H1 (cell line): ENCODE measurements around the gene SHROOM3. TPM values are rescaled to one million over a fixed set of nuclear protein-coding genes. Genes with fewer than 3 reads are reported as not detected.

Experiments used
- CTCF ChIA-PET: fragments of 300-600 bp; sonication (Branson Sonifier 250); formaldehyde crosslinking; loops from one replicate; lab custom pipeline; 2021; ENCODE audit not compliant: partially characterized antibody; lab: Charles Lee
- POLR2A ChIA-PET: fragments of 300-600 bp; sonication (Branson Sonifier 250); formaldehyde crosslinking; loops from one replicate; lab custom pipeline; 2021; ENCODE audit warnings: inconsistent platforms; ENCODE audit not compliant: partially characterized antibody; lab: Charles Lee
- DNase-seq, 2 experiments: peaks; one replicate each; pipeline versions ENCODE4 v3.0.0 to v3.0.0-alpha.2; 2010 to 2022; ENCODE audit warnings: low spot score in 2 of 2, low read depth in 1 of 2, mixed read lengths in 1 of 2
- FAIRE-seq: peaks from 2 replicates; lab custom pipeline; 2011; peaks lifted over from hg19 to GRCh38; lab: Jason Lieb, UNC
- H2AFZ ChIP-seq: 2 replicates; pipeline ENCODE4 v1.8.1; 2012; ENCODE audit warnings: low read length, inconsistent platforms
- H2AK5ac ChIP-seq: 2 replicates; pipeline ENCODE4 v1.6.1; 2013; ENCODE audit warnings: low read depth, low read length
- H2BK120ac ChIP-seq: replicated peaks from 2 replicates; pipeline ENCODE3; 2013; ENCODE audit warnings: low read depth, low read length, inconsistent platforms
- H2BK12ac ChIP-seq: 2 replicates; pipeline ENCODE4 v1.6.1; 2013; ENCODE audit warnings: low read depth, low read length
- H2BK15ac ChIP-seq: 2 replicates; pipeline ENCODE4 v1.6.1; 2013; ENCODE audit warnings: low read length
- H2BK20ac ChIP-seq: 2 replicates; pipeline ENCODE4 v1.6.1; 2013; ENCODE audit warnings: low read length
- H2BK5ac ChIP-seq: 2 replicates; pipeline ENCODE4 v1.6.1; 2013; ENCODE audit warnings: low read depth, low read length
- H3K14ac ChIP-seq: 2 replicates; pipeline ENCODE4 v1.6.1; 2013; ENCODE audit warnings: inconsistent platforms; ENCODE audit not compliant: insufficient read length
- H3K18ac ChIP-seq: 2 replicates; pipeline ENCODE4 v1.6.1; 2013; ENCODE audit warnings: low read length; ENCODE audit errors: extremely low read depth
- H3K23ac ChIP-seq: 2 replicates; pipeline ENCODE4 v1.6.1; 2013; ENCODE audit warnings: inconsistent platforms; ENCODE audit not compliant: insufficient read length
- H3K23me2 ChIP-seq: 2 replicates; pipeline ENCODE4 v1.6.1; 2013; ENCODE audit warnings: low read depth, low read length
- H3K27ac ChIP-seq: 2 replicates; pipeline ENCODE4 v1.6.1; 2011; ENCODE audit warnings: low read depth, low read length, inconsistent platforms
- H3K27me3 ChIP-seq, 4 experiments: replicated peaks in 1 of 4; 1 replicate in 1 of 4; 2 replicates in 3 of 4; pipeline versions ENCODE4 v1.6.1 to v1.8.1; 2011 to 2013; ENCODE audit warnings: low read length in 3 of 4, mild to moderate bottlenecking in 3 of 4, inconsistent platforms in 2 of 4, mixed read lengths in 2 of 4, moderate library complexity in 1 of 4; ENCODE audit not compliant: control insufficient read depth in 3 of 4, insufficient read depth in 3 of 4; ENCODE audit errors: extremely low read depth in 1 of 4
- H3K36me3 ChIP-seq, 4 experiments: 2 replicates each; pipeline versions ENCODE4 v1.6.1 to v1.8.1; 2011 to 2013; ENCODE audit warnings: mild to moderate bottlenecking in 4 of 4, low read length in 3 of 4, moderate library complexity in 2 of 4, control low read depth in 1 of 4, inconsistent platforms in 1 of 4; ENCODE audit not compliant: insufficient read depth in 4 of 4, control insufficient read depth in 2 of 4
- H3K4ac ChIP-seq: replicated peaks from 2 replicates; pipeline ENCODE3; 2013; ENCODE audit warnings: low read length, low read depth, mixed read lengths, inconsistent platforms; ENCODE audit not compliant: insufficient read length
- H3K4me1 ChIP-seq, 4 experiments: replicated peaks in 1 of 4; 1 replicate in 1 of 4; 2 replicates in 3 of 4; pipeline versions ENCODE4 v1.6.1 to v1.8.1; 2011 to 2013; ENCODE audit warnings: low read length in 3 of 4, inconsistent platforms in 2 of 4, mixed read lengths in 1 of 4; ENCODE audit not compliant: insufficient read depth in 4 of 4, control insufficient read depth in 3 of 4
- H3K4me2 ChIP-seq, 2 experiments: 2 replicates each; pipeline versions ENCODE4 v1.6.1 to v1.8.1; 2011 to 2013; ENCODE audit warnings: low read depth in 2 of 2, low read length in 2 of 2, control low read depth in 1 of 2, inconsistent platforms in 1 of 2, mild to moderate bottlenecking in 1 of 2; ENCODE audit not compliant: insufficient read depth in 1 of 2
- H3K4me3 ChIP-seq, 4 experiments: fragments of 200-600, 300-600 bp in 1 of 4; sonication (generic), shearing (Covaris generic), sonication (Bioruptor Twin) in 1 of 4; 2 replicates each; pipeline versions ENCODE4 v1.5.1 to v1.8.1; 2011 to 2016; ENCODE audit warnings: low read length in 4 of 4, low read depth in 3 of 4, control low read depth in 2 of 4, inconsistent platforms in 2 of 4, mild to moderate bottlenecking in 2 of 4, mixed read lengths in 1 of 4, moderate library complexity in 1 of 4; ENCODE audit not compliant: insufficient read depth in 2 of 4; ENCODE audit errors: extremely low read depth in 1 of 4
- H3K56ac ChIP-seq: replicated peaks from 2 replicates; pipeline ENCODE3; 2013; ENCODE audit warnings: low read depth, mild to moderate bottlenecking, mixed read lengths, low read length, inconsistent platforms; ENCODE audit not compliant: insufficient read length
- H3K79me1 ChIP-seq: 2 replicates; pipeline ENCODE4 v1.6.1; 2013; ENCODE audit warnings: low read depth, low read length, control low read depth
- H3K79me2 ChIP-seq, 2 experiments: 2 replicates each; pipeline versions ENCODE4 v1.6.1 to v1.8.1; 2012 to 2013; ENCODE audit warnings: low read length in 2 of 2, mild to moderate bottlenecking in 2 of 2, inconsistent platforms in 1 of 2; ENCODE audit not compliant: insufficient read depth in 2 of 2, control insufficient read depth in 1 of 2
- H3K9ac ChIP-seq, 4 experiments: replicated peaks in 1 of 4; 1 replicate in 1 of 4; 2 replicates in 3 of 4; pipeline versions ENCODE4 v1.6.1 to v1.8.1; 2011 to 2013; ENCODE audit warnings: low read depth in 3 of 4, low read length in 3 of 4, control low read depth in 2 of 4, mild to moderate bottlenecking in 2 of 4, moderate library complexity in 2 of 4, inconsistent platforms in 1 of 4; ENCODE audit errors: extremely low read depth in 1 of 4
- H3K9me3 ChIP-seq, 2 experiments: 2 replicates each; pipeline versions ENCODE4 v1.6.1 to v1.8.1; 2012 to 2013; ENCODE audit warnings: mild to moderate bottlenecking in 2 of 2, moderate library complexity in 2 of 2, control low read depth in 1 of 2, inconsistent platforms in 1 of 2, low read depth in 1 of 2, low read length in 1 of 2, mixed read lengths in 1 of 2; ENCODE audit not compliant: insufficient read depth in 2 of 2
- H4K20me1 ChIP-seq, 2 experiments: replicated peaks in 1 of 2; 2 replicates each; pipeline versions ENCODE3 to v1.8.1; 2011 to 2013; ENCODE audit warnings: inconsistent platforms in 2 of 2, low read length in 2 of 2, mild to moderate bottlenecking in 1 of 2; ENCODE audit not compliant: insufficient read depth in 2 of 2, control insufficient read depth in 1 of 2
- H4K5ac ChIP-seq: 2 replicates; pipeline ENCODE4 v1.6.1; 2013; ENCODE audit warnings: low read length, low read depth, mixed read lengths, inconsistent platforms; ENCODE audit not compliant: insufficient read length
- H4K8ac ChIP-seq: 2 replicates; pipeline ENCODE4 v1.8.0; 2013; ENCODE audit warnings: mild to moderate bottlenecking, moderate library complexity, low read length, inconsistent platforms; ENCODE audit not compliant: insufficient read depth; ENCODE audit errors: extremely low read depth
- H4K91ac ChIP-seq: replicated peaks from 2 replicates; pipeline ENCODE3; 2013; ENCODE audit warnings: low read length, mixed read lengths, inconsistent platforms; ENCODE audit not compliant: insufficient read length
- KDM1A ChIP-seq: fragments of 200-600, 300-600 bp; sonication (generic); IDR thresholded peaks from 2 replicates; pipeline ENCODE4 v1.7.1; 2016; ENCODE audit warnings: mild to moderate bottlenecking, low read length, borderline replicate concordance
- NANOG ChIP-seq: IDR thresholded peaks from 2 replicates; pipeline ENCODE4 v1.6.1; 2011; ENCODE audit warnings: low read length, low read depth, mild to moderate bottlenecking, inconsistent platforms; ENCODE audit not compliant: insufficient read depth, poor library complexity, severe bottlenecking
- NRF1 ChIP-seq: IDR thresholded peaks from 2 replicates; pipeline ENCODE4 v1.6.1; 2011; ENCODE audit warnings: mild to moderate bottlenecking, low read depth, low read length, improper control_type of control experiment
- RBBP5 ChIP-seq: IDR thresholded peaks from 2 replicates; pipeline ENCODE4 v1.7.1; 2012; ENCODE audit warnings: low read depth, mild to moderate bottlenecking, inconsistent platforms, low read length, moderate library complexity, borderline replicate concordance
- RFX5 ChIP-seq: IDR thresholded peaks from 2 replicates; pipeline ENCODE4 v1.6.1; 2011; ENCODE audit warnings: low read depth, low read length, improper control_type of control experiment, borderline replicate concordance
- WGBS, 2 experiments: shearing (Covaris generic) in 1 of 2; methylation state at CpG; one replicate each; pipeline versions ENCODE4 v1.1.6 to v1.1.7; 2013 to 2015; ENCODE audit warnings: low lambda C conversion rate in 2 of 2, mixed read lengths in 2 of 2, inconsistent platforms in 1 of 2, low coverage in 1 of 2, missing lambda C conversion rate in 1 of 2; ENCODE audit not compliant: insufficient replicate concordance in 2 of 2, insufficient coverage in 1 of 2, insufficient read length in 1 of 2; ENCODE audit errors: extremely low coverage in 1 of 2, missing lambda C conversion rate in 1 of 2; 5-methylcytosine and 5-hydroxymethylcytosine counted together
- polyA plus RNA-seq, 7 experiments: library from polyadenylated mRNA; depleted of rRNA in 3 of 7; stranded (reverse) in 5 of 7; unstranded in 2 of 7; fragments of >200 nt in 5 of 7; fragments of 200-250 nt in 2 of 7; gene quantifications; 1 replicate in 5 of 7; 2 replicates in 1 of 7; 4 replicates in 1 of 7; pipeline versions ENCODE4 v1.2.1 to v1.2.3, GENCODE V29; 2011 to 2013; ENCODE audit warnings: missing spikeins in 2 of 7, mixed read lengths in 2 of 7
- total RNA-seq: library from RNA; stranded (reverse); fragmentation: NEBNext Ultra II Directional; extraction: Animal tissue kit (Norgen Biotek cat#: 25700); gene quantifications from 2 replicates; pipeline ENCODE4 v1.2.1, GENCODE V29; 2021

Gene SHROOM3
- total and polyA plus RNA-seq, 2 of the 8 experiments (the other 6 are each of a cell fraction or from before 2014, with no cell fraction given), result 15.8 to 34.0 TPM

DNA sequence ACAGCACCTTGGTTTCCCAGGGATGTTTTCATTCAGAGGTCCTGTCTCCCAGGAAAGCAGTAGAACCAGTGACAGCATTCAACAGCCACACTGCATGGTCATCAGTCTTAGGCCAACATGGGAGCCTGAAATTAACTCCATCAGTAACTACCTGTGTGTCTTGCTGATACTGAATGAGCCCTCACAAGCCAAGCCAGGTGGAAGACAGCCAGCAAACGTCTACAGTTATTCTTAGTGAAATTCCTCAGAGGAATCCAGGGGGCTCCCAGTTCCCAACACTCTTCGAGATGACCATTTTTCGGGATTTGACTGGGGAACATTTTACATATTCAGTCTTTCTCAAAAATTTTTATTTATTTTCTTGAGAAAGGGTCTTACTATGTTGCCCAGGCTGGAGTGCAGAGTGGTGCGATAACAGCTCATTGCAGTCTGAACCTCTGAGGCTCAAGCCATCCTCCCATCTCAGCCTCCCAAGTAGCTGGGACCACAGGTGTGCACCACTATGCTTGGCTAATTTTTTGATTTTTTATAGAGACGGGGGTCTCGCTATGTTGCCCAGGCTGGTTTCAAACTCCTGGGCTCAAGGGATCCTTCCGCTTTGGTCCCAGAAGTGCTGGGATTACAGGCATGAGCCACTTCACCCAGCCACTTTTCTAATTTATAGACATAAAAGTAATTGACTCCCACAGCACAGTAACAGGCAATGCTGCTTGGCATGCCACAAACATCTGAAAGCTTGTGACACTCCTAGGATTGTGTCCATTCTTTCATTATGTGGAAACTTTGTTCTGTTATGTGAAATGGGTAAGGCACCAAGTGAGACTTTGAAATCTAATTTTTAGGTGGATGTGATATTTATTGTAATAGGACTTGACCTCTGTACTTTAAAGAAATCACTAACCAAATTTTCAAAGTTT lies 346.0 kb downstream of the SHROOM3 start:
- DNase-seq (no peak), FAIRE-seq (no peak)
- TF ChIP-seq KDM1A (0 out of 2 replicates have a peak, but pooled peaks have one; percentile 64), RBBP5 (no peak), NRF1 (no peak), NANOG (no peak), RFX5 (no peak)
- H3K4me2 ChIP-seq, result no peak overlapping the region
- no peaks in the 10 kb centered on the region for H3K9me3 ChIP-seq
- H4K5ac ChIP-seq, result no peak overlapping the region
- no peak overlapping the region for H2AK5ac ChIP-seq
- H3K79me1 ChIP-seq, result no peaks in the 10 kb centered on the region
- no peak overlapping the region for H3K9ac ChIP-seq
- H3K23me2 ChIP-seq, result no peaks in the 10 kb centered on the region
- H3K23ac ChIP-seq, result no peak overlapping the region
- no peaks in the 10 kb centered on the region for H4K20me1 ChIP-seq
- no peak overlapping the region for H3K56ac ChIP-seq
- H2BK120ac ChIP-seq, result peak overlapping the region; percentile 44
- H2AFZ ChIP-seq, result no peak overlapping the region
- H3K27me3 ChIP-seq, result no peaks in the 10 kb centered on the region
- WGBS, 2 experiments, result 96% methylated on average over 7 of the region's 7 CpGs; no CpG with 5 or more reads in 1 of the 2 experiments
- CTCF ChIA-PET, result interaction anchor here (0.7 to 1.3 kb wide), 3 partner anchors 105 to 346 kb away, joined by 3 to 4 read pairs (median 3); partner anchors contain the start of gene SHROOM3
- H2BK12ac ChIP-seq, result no peak overlapping the region
- H3K79me2 ChIP-seq, result no peaks in the 10 kb centered on the region
- H3K14ac ChIP-seq, result no peak overlapping the region
- H3K4ac ChIP-seq, result no peak overlapping the region
- peaks cover 2 to 13% (median 6%) of the 10 kb centered on the region in 4 experiments for H3K4me1 ChIP-seq
- no peak overlapping the region for H3K4me3 ChIP-seq
- no peak overlapping the region for H3K27ac ChIP-seq
- no peak overlapping the region; the same call in 1 of the 2 replicates for H2BK5ac ChIP-seq
- no peak overlapping the region for H2BK20ac ChIP-seq
- no peak overlapping the region for H2BK15ac ChIP-seq
- H4K8ac ChIP-seq, result no peak overlapping the region
- H4K91ac ChIP-seq, result no peak overlapping the region
- H3K36me3 ChIP-seq, result peaks cover 9 to 23% (median 15%) of the 10 kb centered on the region in 4 experiments
- POLR2A ChIA-PET, result no interaction called here
- H3K18ac ChIP-seq, result no peak overlapping the region
